NCI-H524 treated with DMSO at 0.1 percent for 48 hours (cell line): ENCODE results near the gene SSUH2.

Experiments
- DNase-seq: peaks from one replicate; lab custom pipeline; 2025; lab: John Stamatoyannopoulos, UW

The SSUH2 gene

GRCh38 chr3:8610951-8611350 is 33.6 kb downstream of the SSUH2 start:
- DNase-seq = no peak

- no peak for DNase-seq
These were observed 35.7 kb downstream of the SSUH2 start for GRCh38 chr3:8608791-8609467.

DNA sequence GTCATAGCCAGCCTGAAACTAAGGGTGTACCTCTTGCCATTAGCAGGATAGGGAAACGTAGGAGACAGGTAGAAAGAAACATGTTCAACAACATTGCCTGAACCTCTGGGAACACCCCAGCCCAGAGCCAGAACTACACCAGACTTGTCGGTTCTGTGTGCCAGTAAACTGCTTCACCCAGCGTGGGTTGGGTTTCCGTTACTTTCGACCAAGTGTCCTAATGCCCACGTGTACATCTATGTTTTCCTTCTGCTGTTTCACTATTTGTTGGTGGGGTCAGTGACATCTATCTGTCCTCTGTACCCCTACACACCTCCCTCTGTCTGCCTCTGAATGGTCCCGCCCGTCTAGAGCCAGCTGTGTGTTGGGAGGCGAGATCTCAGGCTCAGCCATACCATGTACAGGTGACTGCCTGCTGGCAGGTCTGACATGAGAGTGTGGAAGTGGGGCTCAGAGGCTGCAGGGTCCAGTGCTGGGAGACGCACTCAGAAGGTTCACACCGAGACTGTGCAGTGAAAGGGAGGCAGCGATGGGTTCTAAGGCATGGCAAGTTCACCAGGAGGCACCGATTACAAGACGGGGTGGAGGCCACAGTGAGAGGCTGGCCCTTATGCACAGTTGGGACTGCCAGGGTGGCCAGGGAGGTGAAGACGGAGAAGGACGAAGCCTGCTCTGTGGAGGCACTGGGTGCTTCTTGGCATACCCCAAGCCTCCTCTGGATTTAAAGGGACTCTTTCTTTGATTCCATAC is 36.4 kb downstream of the SSUH2 start:
- no peak for DNase-seq

GRCh38 chr3:8607234-8608040 is 37.2 kb downstream of the SSUH2 start:
- no peak for DNase-seq

- no peak for DNase-seq
These were observed 37.8 kb downstream of the SSUH2 start for GRCh38 chr3:8606701-8607231.

DNA sequence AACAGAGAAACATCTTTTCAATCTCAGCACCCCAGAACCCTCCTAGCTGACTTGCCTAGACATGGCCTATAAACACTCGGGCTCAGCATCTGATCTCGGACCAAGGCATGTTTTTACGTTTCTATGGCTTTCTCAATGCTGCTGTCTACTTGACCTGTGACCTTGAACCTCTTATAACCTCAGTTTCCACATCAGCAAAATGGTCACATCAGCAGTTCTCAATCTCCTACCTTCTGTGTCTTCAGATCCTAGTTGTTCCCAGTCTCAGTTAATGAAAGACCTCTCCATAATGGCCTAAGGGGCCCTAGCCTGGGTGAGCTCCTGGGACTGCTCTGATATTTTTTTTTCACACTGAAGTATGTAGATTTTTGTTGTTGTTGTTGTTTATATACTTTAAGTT is 39.6 kb downstream of the SSUH2 start:
- no peak for DNase-seq

- no peak for DNase-seq
These were observed 40.6 kb downstream of the SSUH2 start for GRCh38 chr3:8604006-8604405.

- no peak for DNase-seq
These were observed 41.4 kb downstream of the SSUH2 start for GRCh38 chr3:8603115-8603710.

GRCh38 chr3:8600457-8600856 is 44.1 kb downstream of the SSUH2 start:
- DNase-seq = no peak

DNA sequence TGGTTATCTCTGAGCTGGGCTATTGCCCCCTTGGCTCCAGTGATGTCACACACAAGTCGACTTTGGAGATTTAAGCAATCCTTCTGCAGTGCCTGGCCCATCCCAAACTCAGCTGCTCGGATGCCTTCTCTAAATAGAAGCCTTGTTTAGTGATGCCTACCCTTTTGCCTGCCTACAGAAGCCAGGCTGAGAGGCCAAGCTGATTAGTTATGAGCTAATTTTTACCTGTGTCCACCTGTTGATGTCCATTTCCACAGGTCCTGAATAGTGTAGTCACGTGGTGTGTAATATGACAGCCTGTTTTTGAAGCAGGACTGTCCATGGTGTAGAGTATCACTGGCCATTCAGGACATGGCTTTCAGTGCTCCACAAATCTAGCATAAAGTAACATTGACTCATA is 45.5 kb downstream of the SSUH2 start:
- no peak for DNase-seq

- DNase-seq = no peak
These were observed 47.3 kb downstream of the SSUH2 start for GRCh38 chr3:8597219-8597853.

DNA sequence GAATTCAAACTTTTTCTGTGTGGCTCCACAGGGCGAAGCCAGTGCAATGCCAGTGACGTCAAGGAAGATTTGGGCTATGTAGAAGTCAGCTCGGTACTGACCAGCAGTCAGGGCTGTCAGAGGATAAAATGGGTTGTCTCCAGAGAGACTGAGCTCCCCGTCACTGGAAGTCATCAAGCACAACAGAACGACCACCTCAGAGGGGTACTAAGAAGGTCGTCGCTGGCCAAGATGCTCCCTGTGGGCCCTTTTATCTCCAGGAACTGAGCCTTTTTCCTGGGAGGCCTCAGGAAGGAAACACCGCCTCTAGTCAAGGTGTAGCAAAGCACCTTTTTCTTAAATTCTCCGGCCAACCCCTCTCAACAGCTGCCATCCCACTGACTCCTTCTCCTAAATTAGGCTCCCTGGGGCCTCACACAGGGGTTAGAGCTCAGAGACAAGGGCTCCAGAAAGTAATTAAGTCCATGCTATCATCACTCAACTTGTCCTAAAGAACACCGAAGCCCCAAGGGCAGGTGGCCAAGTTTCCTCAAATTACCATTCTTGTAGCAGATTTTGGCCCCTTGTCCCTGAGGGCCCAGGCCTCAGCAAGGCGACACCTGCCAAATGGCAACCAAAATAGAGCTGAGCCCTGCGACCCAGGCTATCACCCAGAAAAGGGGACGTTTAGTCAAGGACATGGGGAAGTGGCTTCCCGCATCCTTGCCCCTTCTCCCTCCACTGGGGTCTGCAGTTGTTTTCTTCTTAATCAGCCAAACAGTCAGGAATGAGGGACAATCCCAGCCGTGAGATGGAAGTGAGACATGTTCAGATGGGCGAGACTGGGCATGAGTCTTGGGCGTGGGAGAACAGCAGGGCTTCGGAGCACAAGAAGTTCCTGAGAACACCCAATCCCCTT is 48.0 kb downstream of the SSUH2 start:
- no peak for DNase-seq

GRCh38 chr3:8595695-8596115 is 48.9 kb downstream of the SSUH2 start:
- DNase-seq = no peak

DNA sequence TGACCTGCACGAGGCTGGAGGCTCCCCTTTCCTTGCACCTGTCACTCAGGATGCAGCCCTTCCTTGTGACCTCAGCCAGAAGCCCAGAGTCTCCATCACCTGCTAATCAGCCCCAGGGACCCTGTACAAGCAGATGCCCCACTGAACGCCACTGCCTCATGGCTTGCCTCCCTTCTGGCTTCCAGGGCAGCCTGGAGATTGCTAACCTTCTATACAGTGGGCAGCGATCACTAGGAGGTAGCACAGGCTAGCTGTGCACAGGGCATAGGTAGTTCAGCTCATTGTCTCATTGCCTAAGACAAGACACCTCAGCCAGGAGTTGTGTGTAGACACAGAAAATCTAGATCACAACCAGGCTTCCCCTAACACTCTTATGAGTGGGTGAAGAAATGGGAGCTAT is 49.3 kb downstream of the SSUH2 start:
- no peak for DNase-seq

- no peak for DNase-seq
These were observed 51.4 kb downstream of the SSUH2 start for GRCh38 chr3:8593021-8593827.

GRCh38 chr3:8589880-8590556 is 54.6 kb downstream of the SSUH2 start:
- DNase-seq = no peak

DNA sequence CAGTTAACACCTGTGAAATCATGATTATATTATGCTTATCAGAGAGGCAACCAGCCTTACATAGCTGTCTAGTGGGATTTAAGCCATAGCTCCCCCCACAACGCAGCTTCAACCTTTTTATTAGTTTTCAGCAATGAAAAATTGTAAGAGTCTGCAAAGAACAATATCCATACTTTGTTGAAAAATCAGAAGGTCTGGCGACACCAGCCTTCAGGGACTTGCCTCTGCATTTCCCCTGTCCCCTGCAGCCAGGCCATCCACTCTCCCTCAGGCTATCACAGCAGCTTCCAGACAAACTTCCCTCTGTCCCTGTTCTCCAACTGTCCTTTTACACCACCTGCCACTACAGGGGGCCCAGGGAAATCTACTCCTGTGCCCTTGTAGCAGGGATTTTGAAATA is 59.9 kb downstream of the SSUH2 start:
- no peak for DNase-seq

GRCh38 chr3:8581806-8582445 is 62.7 kb downstream of the SSUH2 start:
- no peak for DNase-seq

GRCh38 chr3:8581373-8581772 is 63.2 kb downstream of the SSUH2 start:
- no peak for DNase-seq
